DLD1 (cell line): ENCODE measurements around the gene SUFU.
"Not testable (repeated sequence)": the region's sequence is repeated elsewhere in the genome, so short reads cannot be mapped to it uniquely, and the experiment has no call there.

ENCODE experiments used
- in situ Hi-C: cut with HindIII; loops from 2 replicates; pipeline ENCODE4 v1.10.0; 2017; ENCODE audit warnings: low sequenced_read_pairs

SUFU gene

DNA sequence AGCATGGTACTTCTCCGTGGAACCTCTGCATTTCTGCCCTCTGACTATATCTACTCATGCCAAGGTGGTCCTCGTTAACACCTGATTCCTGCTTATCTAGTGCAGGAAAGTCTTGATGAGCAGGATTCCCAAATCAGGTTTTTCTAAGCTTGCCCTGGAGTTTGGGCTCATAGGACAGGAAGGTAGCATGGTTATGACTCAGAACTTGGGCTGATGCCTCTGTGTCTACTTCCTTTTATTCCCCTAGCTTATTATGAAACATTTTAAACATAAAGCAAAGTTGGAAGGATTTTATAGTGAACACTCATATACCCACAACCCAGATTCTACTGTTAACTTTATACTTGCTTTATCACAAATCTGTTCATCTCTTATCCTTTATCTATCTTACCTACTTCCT is 5.6 kb downstream of the SUFU start:
- in situ Hi-C loops, result loop anchor here (5.0 kb wide), 1 partner anchor 68 kb away; no protein-coding TSS in a partner anchor

DNA sequence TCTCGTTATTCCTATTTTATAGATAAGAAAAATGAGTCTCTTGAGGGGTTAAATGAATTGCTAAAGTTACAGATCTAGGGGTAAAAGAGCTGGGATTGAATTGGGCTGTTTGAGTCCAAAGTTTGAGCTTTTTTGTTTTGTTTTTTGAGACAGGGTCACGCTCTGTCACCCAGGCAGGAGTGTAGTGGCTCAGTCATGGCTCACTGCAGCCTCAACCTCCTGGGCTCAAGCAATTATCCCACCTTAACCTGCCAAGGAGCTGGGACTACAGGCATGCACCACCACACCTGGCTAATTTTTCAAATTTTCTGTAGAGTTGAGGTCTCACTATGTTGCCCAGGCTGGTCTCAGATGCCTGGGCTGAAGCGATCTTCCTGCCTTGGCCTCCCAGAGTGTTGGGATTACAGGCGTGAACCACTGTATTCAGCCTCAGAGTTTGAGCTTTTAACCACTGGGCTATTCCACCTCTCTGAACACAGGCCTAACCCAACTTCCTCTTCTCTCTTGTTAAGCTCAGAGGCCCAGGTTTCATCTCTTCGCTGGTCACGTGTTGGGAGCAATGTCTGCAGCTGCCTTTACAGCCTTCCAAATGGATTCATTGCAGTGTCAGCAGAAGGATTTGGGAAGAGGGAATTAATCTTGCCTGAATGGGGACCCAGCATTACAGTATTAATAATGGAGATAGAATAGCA is 8.0 kb downstream of the SUFU start:
- in situ Hi-C loops, result no loop called here

DNA sequence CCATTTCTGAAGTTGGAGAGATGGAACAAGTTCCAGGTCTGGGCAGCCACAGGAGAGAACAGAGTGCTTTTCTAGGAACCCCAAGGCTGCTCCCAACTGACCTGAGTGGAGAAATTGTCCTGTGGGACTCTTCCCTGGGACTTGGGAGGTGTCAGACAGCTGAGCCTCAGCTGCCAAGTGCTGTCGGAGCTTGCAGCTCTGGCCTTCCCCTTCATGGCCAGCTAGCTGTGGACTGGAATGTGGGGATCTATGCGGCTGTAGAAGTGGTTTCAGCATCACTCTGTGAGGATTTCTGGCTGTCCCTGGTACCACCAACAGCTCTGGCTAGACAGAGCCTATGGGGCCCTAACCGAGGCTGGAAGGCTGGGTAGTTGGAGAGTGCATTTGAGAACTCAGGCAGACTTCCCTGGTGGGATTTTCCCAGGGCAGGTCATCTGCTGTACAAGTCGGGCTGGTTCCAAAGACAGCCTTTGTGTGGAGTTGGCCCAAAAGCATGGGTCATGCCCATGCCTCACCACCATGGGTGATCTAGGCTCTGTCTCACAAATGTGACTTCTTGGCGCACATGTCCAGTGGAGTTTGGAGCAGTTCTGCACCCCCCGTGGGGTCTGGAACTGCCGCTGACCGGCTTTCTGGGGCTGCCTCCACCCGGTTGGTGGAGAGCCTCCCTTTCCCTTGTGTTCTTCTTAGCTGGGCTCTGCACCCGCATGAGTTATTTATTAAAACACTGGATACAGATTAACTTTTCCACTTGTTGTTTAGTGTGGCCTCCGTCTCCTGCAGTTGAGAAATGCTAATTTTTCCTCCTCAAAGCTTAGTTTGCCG is 10.9 kb downstream of the SUFU start:
- in situ Hi-C loops, result no loop called here

DNA sequence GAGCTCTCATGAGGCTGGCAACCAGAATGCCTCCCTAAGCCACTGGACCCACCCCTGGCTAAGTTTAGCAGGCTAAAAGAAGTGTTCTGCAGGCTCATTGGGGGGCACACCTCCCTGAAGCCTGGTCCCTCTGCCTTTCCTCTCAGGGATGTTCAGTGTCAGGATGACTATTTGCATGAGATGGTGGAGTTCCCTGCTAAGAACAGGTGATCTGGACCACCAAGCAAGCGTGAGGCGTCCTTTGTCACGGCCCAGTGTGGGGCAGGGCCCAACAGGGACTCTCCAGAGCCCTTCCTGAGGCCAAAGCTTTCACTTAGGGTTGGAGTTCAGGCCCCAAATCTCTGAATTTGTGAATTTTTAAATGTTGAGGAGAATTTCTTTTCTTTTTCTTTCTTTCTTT is 12.0 kb downstream of the SUFU start:
- in situ Hi-C loops, result no loop called here

DNA sequence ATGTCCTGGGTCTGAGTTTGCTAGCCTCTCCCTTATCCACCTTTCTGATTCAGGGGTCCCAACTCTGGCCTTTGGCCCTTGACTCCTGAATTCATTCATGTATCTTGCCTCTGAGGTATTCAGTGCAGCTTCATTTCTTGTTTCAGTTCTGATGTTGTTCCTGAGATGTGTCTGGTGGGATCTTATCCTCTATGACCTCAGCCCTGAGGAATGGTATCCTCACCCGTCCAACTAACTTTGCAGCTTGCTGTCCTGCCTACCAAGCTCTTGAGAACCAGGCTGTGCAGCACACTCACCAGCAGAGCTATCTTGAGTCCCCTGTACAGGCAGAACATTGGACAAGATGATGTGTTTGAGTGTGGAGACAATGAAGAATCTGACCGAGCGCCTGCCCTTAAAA is 13.8 kb downstream of the SUFU start:
- in situ Hi-C loops, result no loop called here

DNA sequence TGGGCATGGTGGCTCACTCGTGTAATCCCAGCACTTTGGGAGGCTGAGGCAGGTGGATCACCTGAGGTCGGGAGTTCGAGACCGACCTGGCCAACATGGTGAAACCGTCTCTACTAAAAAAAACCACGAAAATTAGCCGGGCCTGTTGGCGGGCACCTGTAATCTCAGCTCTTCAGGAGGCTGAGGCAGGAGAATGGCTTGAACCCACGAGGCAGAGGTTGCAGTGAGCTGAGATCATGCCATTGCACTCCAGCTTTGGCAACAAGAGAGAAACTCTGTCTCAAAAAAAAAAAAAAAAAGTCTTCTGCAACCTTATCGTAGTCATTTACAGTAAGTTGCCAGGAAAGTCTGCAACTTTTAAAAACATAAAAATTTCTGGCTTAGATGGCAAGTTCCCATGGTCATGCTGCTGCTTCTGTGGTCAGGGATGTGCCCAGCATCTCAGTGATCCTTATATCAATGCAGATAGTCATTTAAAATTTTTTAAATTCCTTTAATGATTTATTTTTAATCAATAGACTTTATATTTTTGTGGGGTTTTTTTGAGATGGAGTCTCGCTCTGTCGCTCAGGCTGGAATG is 15.6 kb downstream of the SUFU start:
- in situ Hi-C loops, result no loop called here

DNA sequence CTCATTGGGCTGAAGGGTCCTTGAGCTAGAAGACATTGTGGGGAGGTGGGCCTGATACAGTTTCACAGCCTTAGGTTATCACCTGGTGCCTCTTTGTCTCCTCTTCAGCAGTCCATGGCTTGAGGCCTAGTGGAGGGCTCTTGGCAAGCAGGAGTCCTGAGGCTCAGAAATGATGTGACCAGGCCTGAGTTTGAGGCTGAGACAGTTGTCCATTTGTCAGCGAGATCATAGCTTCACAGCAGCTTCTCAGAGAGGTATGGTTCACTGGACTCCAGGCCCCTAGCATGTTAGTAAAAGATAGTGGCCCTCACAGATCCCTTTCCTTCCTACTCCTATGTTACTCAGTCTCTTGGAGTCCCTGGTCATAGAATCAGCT is 19.1 kb downstream of the SUFU start:
- in situ Hi-C loops, result no loop called here

DNA sequence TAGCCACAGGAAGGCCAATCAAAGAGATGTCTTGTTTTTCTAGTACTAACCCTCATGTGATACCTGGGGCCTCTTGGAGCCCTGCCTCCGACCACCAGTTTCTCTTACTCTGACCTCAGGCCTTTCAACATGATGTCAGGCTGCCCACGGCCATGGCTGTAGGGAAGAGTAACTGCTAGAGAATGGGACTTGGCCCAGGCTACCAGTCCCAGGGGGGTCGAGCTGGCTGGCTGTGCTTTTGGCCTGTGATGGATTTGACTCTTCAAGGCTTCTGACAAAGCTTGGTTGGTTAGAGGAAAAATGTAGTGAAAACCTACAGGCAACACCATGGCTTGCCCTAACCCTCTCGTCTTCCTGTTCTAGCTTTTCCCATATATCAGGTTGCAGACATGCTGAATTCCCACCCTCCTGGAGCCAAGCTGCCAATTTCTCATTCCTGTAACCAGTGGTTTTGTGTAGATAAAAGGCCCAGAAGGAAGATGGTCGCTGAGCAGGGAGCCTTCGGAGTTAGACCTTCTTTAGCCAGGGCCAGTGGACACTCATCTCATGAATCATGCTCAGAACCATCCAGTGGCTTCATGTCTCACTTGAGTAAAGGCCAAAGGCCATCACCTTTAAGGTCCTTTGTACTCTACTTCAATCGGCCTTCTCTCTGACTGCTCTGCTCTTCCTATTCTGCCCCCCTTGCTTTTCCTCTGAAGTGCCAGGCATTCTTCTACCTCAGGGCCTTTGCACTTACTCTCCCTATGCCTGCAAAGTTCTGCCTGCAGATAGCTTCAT is 19.7 kb downstream of the SUFU start:
- in situ Hi-C loops, result no loop called here

DNA sequence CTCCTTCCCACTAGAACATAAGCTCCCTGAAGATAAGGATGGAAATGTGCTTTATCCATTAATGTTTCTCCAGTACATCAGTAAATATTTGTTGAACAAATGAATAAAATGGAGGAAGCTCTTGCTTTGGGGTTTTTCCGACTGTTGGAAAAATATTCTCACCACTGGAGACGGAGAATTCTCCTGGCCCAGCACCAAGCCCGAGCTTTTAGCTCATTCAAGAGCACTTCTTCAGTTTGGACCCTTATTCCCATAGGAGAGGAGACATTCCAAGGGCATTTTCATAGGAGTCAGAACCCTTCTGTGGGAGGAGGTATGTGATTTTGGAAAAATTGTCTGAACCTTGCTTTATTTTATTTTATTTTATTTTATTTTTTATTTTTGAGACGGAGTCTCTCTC is 21.0 kb downstream of the SUFU start:
- in situ Hi-C loops, result no loop called here

DNA sequence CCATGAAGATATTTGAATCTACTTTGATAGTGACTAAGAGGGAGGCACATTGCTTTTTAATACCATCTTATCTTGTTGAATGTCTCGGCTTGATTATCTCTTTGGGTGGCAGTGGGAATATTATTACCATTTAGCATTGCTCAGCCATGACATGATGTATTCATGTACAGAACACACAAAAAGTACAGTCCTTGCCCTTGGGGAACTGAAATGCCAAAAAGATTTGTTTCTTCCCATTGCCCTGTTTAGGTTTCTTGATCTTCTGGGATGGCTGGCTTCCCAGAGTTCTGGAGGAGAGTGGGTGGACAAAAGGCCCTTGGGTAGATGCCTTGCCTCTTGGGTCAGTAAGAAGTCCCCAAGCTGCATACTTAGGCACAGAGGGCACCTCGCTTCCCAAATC is 23.8 kb downstream of the SUFU start:
- in situ Hi-C loops, result no loop called here

DNA sequence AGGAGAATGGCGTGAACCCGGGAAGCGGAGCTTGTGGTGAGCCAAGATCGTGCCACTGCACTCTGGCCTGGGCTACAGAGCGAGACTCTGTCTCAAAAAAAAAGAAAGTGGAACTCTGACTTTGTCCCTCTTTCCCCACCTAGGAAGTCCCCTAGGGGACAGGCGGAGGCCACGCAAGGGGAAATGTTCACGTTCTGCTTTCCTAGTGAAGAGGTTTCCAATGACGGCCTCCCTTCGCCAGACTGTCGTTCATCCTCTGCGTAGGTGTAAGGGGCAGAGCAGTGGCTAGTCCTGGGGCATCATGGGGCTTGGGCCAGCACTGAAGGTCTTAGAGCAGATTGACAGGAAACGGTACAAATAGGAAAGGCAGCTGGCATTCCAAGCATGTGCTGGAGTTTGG is 30.6 kb downstream of the SUFU start:
- in situ Hi-C loops, result no loop called here

DNA sequence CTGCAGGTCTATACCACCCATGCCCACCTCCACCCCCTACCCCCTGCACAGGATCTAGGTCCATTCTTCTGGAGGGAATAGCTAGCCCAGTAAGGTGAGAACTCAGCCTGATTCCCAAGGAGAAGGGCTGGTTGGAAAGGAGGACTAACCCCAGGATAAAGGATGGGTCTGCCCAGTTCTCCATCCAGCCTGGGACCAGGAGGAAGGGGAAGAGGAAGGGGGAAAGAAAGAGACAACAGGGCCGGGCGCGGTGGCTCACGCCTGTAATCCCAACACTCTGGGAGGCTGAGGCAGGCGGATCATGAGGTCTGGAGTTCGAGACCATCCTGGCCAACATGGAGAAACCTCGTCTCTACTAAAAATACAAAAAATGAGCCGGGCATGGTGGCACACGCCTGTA is 31.2 kb downstream of the SUFU start:
- in situ Hi-C loops, result not testable (repeated sequence)

DNA sequence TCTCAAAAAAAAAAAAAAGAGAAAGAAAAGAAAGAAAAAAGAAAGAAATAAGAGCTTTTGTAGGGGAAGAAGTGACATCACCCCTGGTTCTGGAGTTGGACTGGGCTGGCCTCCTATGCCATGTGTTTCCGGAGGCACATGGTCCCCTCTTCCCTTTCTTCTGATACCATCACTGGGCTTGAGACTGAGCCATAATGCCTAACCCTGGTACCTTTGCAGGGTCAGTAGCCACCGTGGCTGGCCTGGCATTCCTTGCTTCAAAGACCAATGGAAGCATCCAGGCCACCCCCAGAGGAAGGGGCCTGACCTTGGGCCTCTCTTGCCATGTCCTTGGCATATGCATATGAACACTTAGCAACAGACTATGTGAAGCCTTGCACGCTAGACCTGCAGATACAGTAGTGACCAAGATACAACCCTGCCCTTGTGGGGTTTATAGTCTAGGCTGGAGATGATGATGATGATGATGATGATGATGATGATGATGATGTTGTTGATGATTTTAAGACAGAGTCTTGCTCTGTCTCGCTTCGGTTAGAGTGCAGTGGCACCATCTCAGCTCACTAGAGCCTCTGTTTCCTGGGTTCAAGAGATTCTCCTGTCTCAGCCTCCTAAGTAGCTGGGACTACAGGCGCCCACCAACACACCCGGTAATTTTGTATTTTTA is 31.8 kb downstream of the SUFU start:
- in situ Hi-C loops, result no loop called here

DNA sequence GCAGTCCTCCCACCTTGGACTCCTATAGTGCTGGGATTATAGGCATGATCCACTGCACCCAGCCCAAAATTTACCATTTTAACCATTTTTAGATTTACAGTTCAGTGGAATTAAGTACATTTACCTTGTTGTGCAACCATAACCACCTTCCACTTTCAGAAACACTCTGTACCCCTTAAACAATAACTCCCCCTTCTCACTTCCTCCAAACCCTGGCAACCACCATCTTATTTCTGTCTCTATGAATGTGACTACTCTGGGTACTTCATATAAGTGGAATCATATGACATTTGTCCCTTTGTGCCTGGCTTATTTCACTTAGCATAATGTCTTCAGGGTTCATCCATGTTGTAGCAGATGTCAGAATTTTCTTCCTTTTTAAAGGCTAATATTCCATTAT is 33.6 kb downstream of the SUFU start:
- in situ Hi-C loops, result no loop called here

DNA sequence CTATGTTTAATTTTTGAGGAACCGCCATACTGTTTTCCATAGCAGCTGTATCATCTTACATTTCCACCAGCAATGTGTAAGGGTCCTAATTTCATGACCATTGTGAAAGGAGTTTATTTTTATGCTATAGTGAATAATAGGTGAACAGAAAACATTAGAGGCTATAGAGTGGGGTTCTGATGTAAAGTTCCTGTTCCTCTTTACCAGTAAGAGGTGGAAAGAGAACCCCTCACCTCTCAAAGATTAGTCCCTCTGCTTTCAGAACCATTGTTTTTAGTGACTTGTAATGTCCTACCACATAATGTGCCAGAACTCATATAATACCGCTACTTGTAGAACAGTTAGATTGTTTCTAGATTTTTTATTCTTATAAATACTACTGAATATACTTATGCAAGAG is 34.2 kb downstream of the SUFU start:
- in situ Hi-C loops, result no loop called here

DNA sequence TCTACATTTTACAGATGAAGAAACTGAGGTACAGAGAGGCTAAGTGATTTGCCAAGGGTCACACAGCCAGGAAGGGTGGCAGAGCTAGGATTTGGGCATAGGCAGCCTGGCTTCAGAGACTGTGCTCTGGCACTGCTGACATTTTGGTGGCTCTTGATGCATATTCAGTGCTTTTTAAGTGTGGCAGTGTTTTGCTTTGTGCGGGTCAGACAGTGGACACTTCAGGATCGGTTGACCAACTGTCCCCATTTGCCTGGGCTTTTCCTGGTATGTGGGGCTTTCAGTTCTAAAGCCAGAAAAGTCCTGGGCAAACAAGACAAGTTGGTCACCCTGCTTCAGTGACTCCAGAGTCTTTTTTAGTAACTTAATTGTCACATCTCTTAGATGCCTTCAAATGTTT is 35.0 kb downstream of the SUFU start:
- in situ Hi-C loops, result no loop called here

DNA sequence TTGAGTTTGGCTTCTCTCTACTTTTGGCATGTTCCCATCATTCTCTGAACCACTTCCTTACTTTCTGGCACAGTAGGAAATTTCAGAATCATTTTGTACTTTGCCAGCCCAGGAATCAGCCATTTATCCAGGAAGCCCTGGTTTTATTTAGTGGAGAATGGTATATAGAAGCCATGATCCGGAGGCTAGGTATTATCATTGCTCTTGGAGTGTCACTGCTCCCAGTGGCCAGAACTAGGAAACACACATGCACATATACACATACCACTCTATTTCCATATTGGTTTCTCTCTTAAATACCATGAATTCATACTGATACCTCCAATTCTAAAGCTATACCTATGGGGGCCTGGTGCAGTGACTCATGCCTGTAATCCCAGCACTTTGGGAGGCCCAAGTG is 36.3 kb downstream of the SUFU start:
- in situ Hi-C loops, result no loop called here

DNA sequence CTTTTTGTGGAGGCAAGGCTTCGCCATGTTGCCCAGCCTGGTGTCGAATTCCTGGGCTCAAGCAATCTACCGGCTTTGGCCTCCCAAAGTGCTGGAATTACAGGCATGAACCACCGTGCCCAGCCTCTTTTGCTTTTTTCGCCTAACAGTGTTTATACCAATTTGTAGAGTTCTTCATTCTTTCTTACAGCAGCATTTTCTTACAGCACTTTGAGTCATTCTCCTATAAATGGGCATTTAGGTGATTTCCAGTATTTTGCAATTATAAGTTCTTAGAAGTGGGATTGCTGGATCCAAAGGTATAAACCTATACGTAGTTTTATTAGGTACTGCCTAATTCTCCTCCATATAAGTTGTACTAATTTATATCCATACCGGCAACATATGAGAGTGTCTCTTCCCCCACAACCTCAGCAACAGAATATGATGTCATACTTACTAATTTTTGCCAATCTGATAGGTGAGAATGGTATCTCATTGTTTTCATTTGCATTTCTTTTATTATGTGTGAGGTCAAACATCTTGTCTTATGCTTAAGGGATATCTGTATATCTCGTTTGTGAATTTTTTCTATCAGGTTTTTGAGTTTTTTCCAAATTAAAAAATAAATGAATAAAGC is 39.1 kb downstream of the SUFU start:
- in situ Hi-C loops, result no loop called here

DNA sequence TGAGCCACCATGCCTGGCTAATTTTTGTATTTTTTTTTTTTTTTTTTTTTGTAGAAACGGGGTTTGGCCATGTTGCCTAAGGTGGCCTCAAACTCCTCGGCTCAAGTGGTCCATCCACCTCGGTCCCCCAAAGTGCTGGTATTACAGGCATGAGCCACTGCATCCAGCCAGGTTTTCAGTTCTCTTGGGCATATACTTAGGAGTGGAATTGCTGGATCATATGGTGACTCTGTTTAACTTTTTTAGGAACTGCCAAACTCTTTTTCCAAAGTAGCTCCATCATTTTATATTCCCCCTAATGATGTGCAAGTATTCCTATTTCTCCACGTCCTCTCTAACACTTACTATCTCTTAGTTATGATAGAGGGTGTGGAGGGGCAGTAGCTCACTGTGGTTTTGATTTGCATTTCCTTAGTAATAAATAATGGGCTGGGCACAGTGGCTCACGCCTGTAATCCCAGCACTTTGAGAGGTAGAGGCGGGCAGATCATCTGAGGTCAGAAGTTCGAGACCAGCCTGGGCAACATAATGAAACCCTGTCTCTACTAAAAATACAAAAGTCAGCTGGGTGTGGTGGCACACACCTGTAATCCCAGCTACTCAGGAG is 41.6 kb downstream of the SUFU start:
- in situ Hi-C loops, result no loop called here

DNA sequence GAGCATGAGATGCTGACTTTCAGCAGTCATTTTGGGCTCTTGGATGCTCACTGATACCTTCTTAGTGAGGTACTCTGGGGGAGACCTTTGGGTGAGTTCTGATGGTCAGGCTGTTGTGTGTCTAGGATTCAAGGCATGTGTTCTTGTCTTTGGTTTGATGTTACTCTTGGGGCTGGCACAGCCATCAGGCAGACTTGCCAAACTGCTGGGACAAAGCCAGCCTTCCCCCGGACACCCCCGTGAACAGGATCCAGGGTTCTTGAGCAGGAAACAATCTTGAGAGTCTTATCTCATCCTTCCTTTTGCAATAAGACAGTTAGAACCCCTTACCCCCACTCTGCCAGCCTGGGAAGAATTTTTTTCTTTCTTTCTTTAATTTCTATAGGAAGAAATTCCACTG is 42.2 kb downstream of the SUFU start:
- in situ Hi-C loops, result no loop called here
